NCI-H128 (cell line): ENCODE measurements around the gene SLC6A16.
"Not testable (repeated sequence)": the region's sequence is repeated elsewhere in the genome, so short reads cannot be mapped to it uniquely, and the experiment has no call there.

Source experiments
- DNase-seq: peaks from one replicate; lab custom pipeline; 2025; ENCODE audit not compliant: unreplicated experiment; lab: John Stamatoyannopoulos, UW

SLC6A16 gene

DNA sequence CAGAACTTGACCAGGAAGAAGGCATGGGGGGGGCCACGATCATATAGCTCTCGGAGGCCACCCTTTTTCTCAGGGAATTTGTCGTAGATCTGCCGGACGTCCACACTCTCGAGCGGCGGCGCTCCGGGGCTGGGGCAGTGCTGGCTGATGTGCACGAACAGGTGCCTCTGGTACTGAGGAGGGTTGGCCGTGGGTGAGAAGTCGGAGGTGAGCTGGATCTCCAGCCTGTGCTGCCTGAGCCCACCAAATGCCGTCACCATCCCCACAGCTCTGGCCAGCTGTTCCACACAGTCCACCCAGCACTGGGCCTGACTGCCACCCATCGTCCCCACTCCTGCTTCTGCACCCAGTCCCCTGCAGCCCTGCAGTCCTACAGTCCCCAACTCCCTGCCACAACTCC lies 22.2 kb upstream of the SLC6A16 start:
- DNase-seq: no peak

DNA sequence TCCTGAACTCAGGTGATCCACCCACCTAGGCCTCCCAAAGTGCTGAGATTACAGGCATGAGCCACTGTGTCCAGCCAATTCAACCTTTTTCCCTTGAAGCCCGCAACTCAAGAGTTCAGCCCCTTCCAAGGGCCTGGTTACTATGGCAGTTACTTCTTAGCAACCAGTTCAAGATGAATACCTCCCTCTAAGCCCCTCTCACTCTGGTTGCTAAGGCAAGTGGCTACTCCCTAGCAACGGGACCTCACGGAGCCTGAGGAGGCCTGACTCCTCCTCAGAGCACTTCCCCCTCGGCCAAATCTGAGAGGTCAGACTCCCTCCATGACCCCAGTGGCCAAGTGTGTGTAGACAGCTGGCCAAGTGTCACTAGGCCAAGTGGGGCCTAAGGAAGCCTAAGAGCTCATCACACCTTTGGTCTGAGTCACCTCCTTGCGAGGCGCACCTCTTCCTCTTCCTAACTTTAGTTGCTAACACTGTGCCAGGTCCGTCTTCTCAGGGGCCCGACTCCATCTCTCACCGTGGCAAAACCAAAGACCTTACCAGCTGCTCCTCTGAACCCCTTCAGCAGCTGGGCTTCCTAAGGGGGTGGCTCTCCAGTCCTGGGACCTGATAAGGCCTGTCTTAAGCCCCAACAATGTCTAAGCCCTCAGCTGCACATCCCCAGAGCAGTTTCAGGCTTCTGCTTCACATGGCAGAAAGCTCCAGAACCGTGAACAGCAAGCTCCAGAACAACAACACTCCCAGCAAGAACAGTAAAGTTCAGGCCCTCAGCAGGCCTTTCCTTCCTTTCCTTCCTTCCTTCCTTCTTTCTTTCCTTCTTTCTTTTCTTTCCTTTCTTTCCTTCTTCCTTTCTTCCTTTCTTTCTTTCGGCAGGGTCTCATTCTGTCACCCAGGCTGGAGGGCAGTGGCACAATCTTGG lies 19.8 kb upstream of the SLC6A16 start:
- DNase-seq: no peak

DNA sequence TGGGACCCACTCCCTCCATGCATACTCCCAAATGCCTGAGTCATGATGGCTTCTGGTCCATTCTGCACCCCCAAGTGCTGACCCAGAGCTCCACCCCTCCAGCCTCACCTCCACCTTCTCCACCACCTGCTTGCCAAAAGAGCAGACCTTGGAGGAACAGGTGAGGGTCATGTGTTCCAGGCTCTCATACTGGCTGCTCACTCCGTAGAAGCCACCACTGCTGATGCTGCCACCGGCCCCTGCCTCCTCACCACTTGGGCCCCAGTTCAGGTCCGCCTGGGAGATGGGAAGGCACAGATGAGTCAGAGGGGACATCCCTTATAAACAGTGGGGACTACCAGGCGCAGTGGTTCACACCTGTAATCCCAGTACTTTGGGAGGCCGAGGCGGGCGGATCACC lies 18.1 kb upstream of the SLC6A16 start:
- DNase-seq: no peak

DNA sequence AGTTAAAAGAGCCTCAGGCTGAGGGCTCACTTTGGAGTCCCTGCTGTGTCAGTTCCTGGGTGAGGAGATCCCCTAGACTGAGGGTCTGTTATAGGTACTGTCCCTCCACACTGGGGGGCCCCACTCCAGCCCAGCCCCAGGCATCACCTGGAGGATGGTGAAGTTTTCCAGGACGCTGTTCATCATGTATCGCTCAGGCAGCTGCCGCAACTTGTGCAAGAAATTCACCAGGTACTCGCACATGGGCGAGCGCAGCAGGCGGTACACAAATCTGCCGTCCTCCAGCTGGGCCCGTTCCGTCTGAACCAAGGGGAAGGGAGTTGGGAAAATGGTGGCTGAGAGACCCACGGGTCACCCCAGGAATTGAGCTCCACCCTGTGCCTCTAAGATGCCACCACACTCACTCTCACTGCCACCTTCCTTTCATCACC lies 17.3 kb upstream of the SLC6A16 start:
- no peak for DNase-seq

DNA sequence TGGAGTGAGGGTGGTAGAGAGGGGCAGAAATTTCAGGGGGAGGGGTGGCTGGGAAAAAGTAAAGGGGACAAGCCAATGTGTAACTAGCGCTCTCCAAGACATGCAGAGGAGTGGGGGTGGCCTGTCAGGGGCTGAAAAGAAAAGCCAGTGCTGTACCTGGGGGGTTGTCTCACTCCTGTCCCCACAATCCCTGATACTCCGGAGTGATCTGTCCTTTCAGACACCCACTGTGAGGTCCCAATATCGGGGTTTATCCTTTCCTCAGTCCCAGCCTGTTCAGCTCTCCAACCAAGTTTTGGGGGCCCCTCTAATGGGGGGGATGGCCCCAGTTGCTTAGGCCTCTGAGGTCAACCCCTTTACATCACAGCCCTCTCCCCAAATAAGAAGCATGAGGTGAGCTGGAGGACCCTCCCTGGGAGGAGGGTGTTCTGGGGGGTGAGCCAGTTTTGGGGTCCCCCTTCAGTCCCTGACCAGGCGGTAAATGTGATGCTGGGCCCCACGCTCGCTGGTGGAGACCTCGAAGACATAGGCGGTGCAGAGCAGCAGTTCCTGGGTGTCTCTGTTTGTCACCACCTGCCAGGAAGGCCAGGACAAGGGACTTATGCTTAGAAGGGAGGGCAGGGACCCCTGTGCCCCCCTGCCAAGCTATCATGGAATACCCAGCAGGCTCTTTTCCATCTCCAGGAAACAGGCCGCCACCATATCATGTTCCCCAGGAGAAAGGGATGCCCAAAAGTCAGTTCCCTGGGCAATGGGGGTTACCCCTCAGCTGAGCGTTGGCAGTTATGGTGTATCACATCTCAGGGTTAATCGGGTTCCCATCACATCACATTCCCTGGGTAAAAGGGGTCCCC lies 16.1 kb upstream of the SLC6A16 start:
- DNase-seq: no peak

DNA sequence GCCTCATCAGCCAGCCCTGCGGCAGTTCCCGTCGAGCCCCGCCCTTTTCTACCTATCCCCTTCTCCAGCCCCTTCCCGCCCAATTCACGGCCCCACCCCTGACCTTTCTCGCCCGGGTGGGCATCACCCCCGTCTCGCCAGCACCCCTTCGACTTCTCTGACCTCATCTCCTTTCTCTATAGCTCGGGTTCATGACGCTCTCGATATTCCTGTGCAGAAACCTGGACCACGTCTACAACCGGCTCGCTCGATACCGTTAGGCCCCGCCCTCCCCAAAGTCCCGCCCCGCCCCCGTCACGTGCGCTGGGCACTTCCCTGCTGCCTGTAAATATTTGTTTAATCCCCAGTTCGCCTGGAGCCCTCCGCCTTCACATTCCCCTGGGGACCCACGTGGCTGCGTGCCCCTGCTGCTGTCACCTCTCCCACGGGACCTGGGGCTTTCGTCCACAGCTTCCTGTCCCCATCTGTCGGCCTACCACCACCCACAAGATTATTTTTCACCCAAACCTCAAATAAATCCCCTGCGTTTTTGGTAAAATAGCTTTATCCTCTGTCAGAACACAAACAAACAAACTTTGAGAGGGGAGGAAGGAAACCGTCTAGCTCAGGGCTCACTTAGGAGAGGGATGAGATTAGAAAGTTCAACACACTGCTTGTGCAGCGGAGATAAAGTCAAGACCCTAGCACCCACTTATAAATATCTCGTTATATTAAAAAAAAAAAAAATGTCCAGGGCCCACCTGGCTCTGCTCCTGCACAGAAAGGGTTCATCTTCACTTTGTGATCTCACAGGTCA lies 15.3 kb upstream of the SLC6A16 start:
- no peak for DNase-seq

DNA sequence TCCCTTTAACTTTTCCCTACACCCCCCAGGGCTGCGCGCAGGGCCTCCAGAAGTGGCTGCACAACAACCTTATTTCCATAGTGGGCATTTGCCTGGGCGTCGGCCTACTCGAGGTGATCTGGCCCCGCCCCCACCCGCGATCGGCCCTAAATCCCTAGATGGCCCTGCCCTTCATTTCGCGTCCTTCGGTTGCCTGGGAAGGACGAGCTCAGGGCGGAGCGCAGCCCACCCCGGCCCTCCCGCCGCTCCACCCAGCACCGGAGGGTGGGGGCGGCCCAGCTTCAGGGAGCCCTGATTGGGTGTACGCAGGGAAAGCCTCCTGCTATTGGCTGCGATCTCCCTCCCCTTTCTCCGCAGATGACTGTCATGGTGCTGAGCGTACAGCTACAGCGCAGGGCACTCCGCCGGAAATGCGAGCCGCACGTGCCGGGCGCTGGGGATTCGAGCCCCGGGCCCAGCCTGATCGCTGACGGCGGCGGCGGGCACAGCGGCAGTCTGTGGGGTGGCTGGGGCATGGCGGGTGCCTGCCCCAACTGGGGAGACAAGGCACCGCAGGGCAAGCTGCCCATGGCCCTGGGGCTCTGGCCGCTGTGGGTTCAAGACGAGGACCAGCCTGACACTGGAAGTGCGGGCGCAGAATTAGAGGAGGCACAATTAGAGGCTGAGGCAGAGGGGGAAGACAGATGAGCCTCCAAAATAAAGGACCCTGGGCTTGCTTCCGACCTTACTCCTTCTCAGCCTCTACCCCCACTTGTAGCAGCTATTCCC lies 14.5 kb upstream of the SLC6A16 start:
- no peak for DNase-seq

DNA sequence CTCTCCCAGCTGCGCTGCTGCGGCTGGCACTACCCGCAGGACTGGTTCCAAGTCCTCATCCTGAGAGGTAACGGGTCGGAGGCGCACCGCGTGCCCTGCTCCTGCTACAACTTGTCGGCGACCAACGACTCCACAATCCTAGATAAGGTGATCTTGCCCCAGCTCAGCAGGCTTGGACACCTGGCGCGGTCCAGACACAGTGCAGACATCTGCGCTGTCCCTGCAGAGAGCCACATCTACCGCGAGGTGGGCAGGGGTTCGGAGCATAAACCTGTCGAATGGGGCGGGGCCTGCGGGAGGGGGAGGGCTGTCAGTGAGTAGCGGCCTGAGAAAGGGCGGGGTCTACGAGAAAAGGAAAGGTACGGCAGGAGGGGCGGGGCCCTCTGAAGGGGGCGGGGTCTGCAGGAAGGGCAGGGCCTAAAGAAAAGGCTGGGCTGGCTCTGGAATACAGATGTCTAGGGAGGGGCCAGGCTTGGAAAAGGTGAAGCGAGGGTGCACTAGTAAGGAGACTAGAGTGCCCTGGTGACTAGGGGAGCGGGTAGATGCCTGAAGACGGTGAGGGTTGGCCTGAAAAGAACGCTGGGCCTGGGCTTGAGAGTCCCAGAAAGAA lies 13.8 kb upstream of the SLC6A16 start:
- DNase-seq: no peak

DNA sequence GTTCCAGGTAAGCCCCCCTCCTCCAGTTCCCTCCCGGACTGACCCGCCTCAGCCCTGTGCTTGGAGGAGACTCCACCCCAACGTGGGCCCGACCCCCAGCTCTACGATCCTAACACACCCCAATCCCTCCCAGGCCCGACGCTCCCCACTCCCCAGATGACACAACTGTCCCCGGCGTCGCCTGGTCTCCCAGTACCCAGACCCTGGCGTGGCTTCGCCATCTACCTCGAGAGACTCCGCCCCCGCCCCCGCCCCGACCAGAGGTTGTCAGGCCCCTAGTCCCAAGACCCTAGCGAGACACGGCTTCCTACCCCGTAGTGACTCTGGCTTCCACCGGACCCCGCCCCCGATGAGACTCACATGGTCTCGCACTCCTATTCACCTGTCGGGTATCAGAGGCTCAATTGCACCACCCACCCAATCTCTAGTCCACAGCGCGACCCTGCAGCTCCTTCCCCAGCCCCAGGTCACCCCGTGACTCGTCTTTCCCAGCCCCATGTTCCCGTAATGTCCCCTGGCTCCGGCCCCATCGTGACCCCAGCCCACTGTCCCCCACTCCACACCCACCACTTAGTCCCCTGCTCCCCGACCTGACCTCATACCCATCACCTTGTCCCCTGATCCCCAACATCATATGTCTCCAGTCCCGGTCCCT lies 13.2 kb upstream of the SLC6A16 start:
- no peak for DNase-seq

DNA sequence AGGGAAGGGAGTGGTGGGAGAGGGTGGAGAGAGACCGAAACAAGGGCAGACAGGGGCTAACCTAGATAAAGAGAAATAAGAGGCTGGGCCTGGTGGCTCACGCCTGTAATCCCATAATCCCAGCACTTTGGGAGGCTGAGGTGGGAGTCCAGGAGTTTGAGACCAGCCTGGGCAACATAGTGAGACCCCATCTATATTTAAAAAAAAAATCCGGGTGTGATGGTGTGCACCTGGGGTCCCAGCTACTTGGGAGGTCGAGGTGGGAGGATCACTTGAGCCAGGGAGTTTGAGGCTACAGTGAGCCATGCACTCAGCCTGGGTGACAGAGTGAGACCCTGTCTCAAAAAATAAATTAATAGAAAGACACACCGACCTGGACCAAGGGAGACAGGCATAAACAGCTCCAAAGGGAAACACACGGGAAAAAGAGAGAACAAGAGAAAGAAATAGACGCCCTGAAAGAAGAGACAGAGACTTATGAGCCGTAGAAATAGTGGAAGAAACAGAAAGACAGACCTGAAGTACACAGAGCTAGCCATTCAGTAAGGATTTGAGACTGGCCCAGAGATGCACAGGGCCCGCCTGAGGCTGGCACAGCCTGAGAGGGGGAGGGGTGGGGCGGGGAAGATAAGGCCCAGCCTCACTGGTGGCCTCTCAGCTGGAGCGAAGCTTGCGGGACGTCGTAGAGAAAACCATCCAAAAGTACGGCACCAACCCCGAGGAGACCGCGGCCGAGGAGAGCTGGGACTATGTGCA lies 12.5 kb upstream of the SLC6A16 start:
- DNase-seq: no peak

DNA sequence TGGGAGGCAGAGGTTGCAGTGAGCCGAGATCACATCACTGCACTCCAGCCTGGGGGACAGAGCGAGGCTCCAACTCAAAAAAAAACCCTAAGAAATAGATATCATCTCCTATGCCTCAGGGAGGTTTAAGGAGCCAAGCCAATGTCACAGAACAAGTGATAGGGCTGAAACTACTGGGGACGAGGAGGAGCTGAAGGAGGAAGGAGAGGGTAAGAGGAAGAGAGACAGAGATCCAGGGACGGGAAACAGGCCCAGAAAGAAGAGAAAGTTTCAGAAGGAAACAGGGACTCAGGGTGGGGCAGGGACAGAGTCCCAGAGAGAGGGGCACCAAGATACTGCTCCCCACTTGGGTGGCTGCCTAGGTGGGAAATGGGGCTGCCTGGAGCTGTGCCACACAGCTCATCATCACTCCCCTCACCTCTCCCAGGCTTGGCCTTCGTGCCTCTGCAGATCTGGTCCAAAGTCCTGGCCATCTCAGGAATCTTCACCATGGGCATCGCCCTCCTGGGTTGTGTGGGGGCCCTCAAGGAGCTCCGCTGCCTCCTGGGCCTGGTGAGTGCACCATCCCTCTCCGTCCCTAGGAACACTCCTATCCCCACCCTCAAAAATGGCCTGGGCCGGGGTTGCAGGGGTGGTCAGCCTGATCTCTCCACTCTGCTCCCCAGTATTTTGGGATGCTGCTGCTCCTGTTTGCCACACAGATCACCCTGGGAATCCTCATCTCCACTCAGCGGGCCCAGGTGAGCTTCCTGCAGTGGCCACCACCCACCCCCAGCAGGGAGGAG lies 11.7 kb upstream of the SLC6A16 start:
- no peak for DNase-seq

DNA sequence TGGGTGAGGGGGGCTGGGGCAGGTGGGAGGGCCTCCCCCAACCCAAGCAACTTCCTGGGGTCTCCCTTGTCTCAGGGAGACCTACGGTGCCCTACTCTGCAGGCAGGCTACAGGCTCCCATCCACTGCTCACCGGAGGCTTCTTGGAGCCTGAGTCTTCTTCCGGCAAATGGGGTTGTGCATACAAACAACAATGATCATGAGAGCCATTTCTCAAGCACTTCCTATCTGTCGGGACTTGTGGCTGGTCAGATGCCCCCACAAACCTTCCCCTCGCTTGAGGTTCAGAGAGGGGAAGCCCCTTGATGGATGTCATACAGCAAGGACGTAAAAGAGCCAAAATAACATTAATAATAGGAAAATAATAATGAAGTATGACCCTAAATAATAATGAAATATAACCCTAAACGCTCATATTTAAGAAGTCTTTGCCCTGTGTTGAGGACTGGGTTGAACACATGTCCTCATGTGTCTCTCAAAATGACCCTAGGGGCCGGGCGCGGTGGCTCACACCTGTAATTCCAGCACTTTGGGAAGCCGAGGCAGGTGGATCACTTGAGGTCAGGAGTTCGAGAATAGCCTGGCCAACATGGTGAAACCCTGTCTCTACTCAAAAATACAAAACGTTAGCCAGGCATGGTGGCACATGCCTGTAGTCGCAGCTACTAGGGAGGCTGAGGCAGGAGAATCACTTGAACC lies 10.9 kb upstream of the SLC6A16 start:
- no peak for DNase-seq

DNA sequence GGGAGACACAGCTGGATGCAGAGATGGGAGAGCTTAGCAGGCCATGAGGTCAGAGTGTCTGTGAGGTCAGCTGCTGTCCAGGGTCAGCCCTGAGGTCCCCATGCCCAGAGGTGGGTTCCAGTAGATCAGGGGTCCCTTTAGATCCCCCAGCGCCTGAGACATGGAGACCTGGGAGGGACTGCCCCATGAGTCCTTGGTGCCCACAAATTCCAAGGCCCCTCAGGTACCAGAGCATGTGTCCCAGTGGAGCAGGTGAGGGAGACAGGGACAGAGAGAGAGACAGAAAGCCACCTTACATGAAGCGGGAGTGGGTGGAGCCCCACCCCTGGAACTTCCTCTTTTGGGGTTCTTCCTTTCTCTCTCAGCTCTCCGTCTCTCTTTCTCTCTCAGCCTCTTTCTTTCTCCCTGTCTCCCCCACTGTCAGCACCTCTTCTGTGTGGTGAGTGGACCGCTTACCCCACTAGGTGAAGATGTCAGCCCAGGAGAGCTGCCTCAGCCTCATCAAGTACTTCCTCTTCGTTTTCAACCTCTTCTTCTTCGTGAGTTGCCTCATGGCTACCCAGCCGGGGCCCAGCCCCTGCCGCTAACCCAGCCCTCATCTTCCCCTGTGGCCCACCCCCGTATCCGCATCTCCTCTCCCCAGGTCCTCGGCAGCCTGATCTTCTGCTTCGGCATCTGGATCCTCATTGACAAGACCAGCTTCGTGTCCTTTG lies 10.2 kb upstream of the SLC6A16 start, which contains the start of gene CD37:
TSS of gene CD37 (plus strand) at position 336 of the 713 bp plus-strand sequence. CDS start at position 471, 135 bp downstream.
- no peak for DNase-seq

DNA sequence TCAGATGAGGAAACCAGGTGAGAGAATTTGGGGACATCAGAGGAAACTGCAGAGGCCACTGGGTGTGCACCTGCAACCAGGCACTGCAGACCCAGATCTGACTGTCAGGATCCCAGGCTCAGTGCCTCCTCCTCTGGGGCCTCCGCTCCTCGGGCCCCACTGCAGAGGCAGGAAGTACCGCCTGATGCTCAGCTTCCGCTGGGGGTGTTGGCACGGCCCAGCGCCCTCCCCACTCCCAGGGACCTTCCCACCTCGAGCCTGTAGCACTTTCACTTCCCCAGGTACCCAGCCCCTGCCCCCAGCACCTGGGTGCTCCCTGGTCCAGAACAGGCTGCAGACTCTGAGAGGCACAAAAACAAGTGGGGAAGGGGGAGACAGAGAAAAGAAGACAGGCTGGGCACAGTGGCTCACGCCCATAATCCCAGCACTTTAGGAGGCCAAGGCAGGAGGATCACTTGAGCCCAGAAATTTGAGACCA lies 8.9 kb upstream of the SLC6A16 start:
- DNase-seq: no peak

DNA sequence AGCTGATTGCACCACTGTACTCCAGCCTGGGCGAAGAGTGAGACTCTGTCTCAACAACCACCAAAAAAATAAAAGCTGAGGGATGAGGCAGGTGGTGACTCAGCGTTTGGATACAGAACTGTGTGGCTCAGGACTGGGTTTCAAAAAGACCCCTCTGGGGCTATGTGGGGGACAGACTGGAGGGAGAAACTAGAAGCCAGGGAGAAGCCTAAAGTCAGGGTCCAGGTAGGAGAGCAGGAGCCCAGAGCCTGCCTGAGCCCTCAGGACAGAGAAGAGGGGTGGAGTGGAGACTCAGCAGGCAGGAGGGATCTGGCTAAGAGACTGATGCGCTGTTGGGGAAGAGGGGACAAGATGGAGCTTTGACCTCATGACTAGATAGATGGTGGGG lies 8.4 kb upstream of the SLC6A16 start:
- no peak for DNase-seq

DNA sequence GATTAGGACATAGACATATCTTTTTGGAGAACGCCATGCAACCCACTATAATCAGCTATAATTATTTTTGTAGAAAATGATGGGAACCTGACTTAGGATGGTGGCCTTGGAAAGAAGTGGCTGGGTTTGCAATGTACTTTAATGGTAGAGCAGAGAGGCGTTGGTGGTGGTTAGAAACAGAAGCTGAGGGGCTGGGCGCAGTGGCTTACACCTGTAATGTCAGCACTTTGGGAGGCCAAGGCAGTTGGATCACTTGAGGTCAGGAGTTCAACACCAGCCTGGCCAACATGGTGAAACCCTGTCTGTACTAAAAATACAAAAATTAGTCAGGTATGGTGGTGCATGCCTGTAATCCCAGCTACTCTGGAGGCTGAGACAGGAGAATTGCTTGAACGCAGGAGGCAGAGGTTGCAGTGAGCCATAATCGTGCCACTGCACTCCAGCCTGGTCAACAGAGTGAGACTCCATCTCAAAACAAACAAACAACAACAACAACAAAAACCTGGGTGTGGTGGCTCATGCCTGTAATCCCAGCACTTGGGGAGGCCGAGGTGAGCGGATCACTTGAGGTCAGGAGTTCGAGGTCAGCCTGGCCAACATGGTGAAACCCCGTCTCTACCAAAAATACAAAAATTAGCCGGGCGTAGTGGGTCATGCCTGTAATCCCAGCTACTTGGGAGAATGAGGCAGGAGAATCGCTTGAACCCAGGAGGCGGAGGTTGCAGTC lies 7.9 kb upstream of the SLC6A16 start:
- DNase-seq: not testable (repeated sequence)
